HEK293 (cell line): Measurements from ENCODE around the gene JAM2.

Experiments used
- CTCF ChIA-PET: fragments of 350-600 bp; formaldehyde crosslinking; extraction: SDS; loops from one replicate; lab custom pipeline; 2021; ENCODE audit warnings: antibody characterized with exemption; lab: Yijun Ruan, JAX
- POLR2A ChIA-PET: fragments of 300-600 bp; formaldehyde crosslinking; extraction: SDS; loops from one replicate; lab custom pipeline; 2020; ENCODE audit warnings: antibody characterized with exemption, inconsistent platforms; lab: Yijun Ruan, JAX
- H3K27ac ChIP-seq: fragments of 200-500 bp; sonication (Bioruptor generic); 2 replicates; pipeline ENCODE4 v1.5.1; 2014; ENCODE audit warnings: low read depth, low read length, control low read depth, inconsistent platforms; ENCODE audit errors: extremely low read depth
- H3K36me3 ChIP-seq, 2 experiments: fragments of 200-500 bp in 1 of 2; sonication (Bioruptor generic) in 1 of 2; 1 replicate in 1 of 2; 2 replicates in 1 of 2; pipeline ENCODE4 v1.5.1; 2014 to 2017; ENCODE audit warnings: inconsistent platforms in 2 of 2, low read length in 2 of 2; ENCODE audit not compliant: control insufficient read depth in 2 of 2, insufficient read depth in 1 of 2
- H3K4me1 ChIP-seq: fragments of 200-500 bp; sonication (Bioruptor generic); 2 replicates; pipeline ENCODE4 v1.5.1; 2014; ENCODE audit warnings: mild to moderate bottlenecking, low read length, inconsistent platforms; ENCODE audit not compliant: control insufficient read depth, insufficient read depth
- H3K4me3 ChIP-seq: 2 replicates; pipeline ENCODE4 v1.5.1; 2011; ENCODE audit warnings: low read depth, mild to moderate bottlenecking, control low read depth, low read length, moderate library complexity
- H3K9me3 ChIP-seq: fragments of 200-500 bp; sonication (Bioruptor generic); 2 replicates; pipeline ENCODE4 v1.5.1; 2014; ENCODE audit warnings: low read depth, low read length, inconsistent platforms; ENCODE audit not compliant: control insufficient read depth, insufficient read depth
- KLF17 ChIP-seq: fragments of 450-650 bp; formaldehyde crosslinking; IDR thresholded peaks from 2 replicates; pipeline ENCODE4 v1.5.1; 2016; ENCODE audit warnings: missing biosample characterization, missing genetic modification characterization
- OSR2 ChIP-seq: fragments of 450-650 bp; formaldehyde crosslinking; IDR thresholded peaks from 2 replicates; pipeline ENCODE4 v1.5.1; 2016; ENCODE audit warnings: missing biosample characterization, missing genetic modification characterization
- PRDM1 ChIP-seq: fragments of 450-650 bp; formaldehyde crosslinking; IDR thresholded peaks from 2 replicates; pipeline ENCODE4; 2016; ENCODE audit warnings: missing biosample characterization, missing genetic modification characterization
- REPIN1 ChIP-seq: fragments of 450-650 bp; formaldehyde crosslinking; IDR thresholded peaks from 2 replicates; pipeline ENCODE4 v1.5.1; 2017; ENCODE audit warnings: missing biosample characterization, missing genetic modification characterization, low read depth
- TRIM28 ChIP-seq: IDR thresholded peaks from 2 replicates; pipeline ENCODE4 v1.6.1; 2011; ENCODE audit warnings: low read length, control low read depth, borderline replicate concordance
- WT1 ChIP-seq: fragments of 450-650 bp; formaldehyde crosslinking; IDR thresholded peaks from 2 replicates; pipeline ENCODE4 v1.5.1; 2016; ENCODE audit warnings: missing biosample characterization, missing genetic modification characterization
- ZBTB11 ChIP-seq: fragments of 450-650 bp; formaldehyde crosslinking; conservative IDR thresholded peaks from 2 replicates; pipeline ENCODE4 v1.5.1; 2016; ENCODE audit warnings: low read depth, missing biosample characterization, missing genetic modification characterization
- ZBTB17 ChIP-seq: fragments of 450-650 bp; formaldehyde crosslinking; IDR thresholded peaks from 2 replicates; pipeline ENCODE4 v1.5.1; 2016; ENCODE audit warnings: missing biosample characterization, missing genetic modification characterization
- ZBTB26 ChIP-seq: fragments of 450-650 bp; formaldehyde crosslinking; optimal IDR thresholded peaks from 2 replicates; pipeline ENCODE3; 2016; ENCODE audit warnings: missing biosample characterization, mild to moderate bottlenecking, missing genetic modification characterization
- ZBTB49 ChIP-seq: fragments of 450-650 bp; formaldehyde crosslinking; IDR thresholded peaks from 2 replicates; pipeline ENCODE4 v1.5.1; 2016; ENCODE audit warnings: missing biosample characterization, missing genetic modification characterization, low read depth
- ZBTB8A ChIP-seq: fragments of 450-650 bp; formaldehyde crosslinking; IDR thresholded peaks from 2 replicates; pipeline ENCODE4 v1.5.1; 2016; ENCODE audit warnings: missing biosample characterization, missing genetic modification characterization
- ZFHX2 ChIP-seq: fragments of 450-650 bp; formaldehyde crosslinking; conservative IDR thresholded peaks from 2 replicates; pipeline ENCODE4 v1.5.1; 2016; ENCODE audit warnings: missing biosample characterization, missing genetic modification characterization
- ZNF157 ChIP-seq: fragments of 450-650 bp; formaldehyde crosslinking; IDR thresholded peaks from 2 replicates; pipeline ENCODE4 v1.5.1; 2016; ENCODE audit warnings: missing biosample characterization, missing genetic modification characterization
- ZNF19 ChIP-seq: fragments of 450-650 bp; formaldehyde crosslinking; IDR thresholded peaks from 2 replicates; pipeline ENCODE4; 2016; ENCODE audit warnings: missing biosample characterization, missing genetic modification characterization, low read depth
- ZNF2 ChIP-seq: fragments of 450-650 bp; formaldehyde crosslinking; IDR thresholded peaks from 2 replicates; pipeline ENCODE4 v1.5.1; 2016; ENCODE audit warnings: missing biosample characterization, missing genetic modification characterization
- ZNF366 ChIP-seq: fragments of 450-650 bp; formaldehyde crosslinking; conservative IDR thresholded peaks from 2 replicates; pipeline ENCODE4 v1.5.1; 2016; ENCODE audit warnings: missing biosample characterization, missing genetic modification characterization
- ZNF398 ChIP-seq: fragments of 450-650 bp; formaldehyde crosslinking; IDR thresholded peaks from 2 replicates; pipeline ENCODE4 v1.5.1; 2017; ENCODE audit warnings: missing biosample characterization, missing genetic modification characterization
- ZNF449 ChIP-seq: fragments of 450-650 bp; formaldehyde crosslinking; IDR thresholded peaks from 2 replicates; pipeline ENCODE4 v1.5.1; 2017; ENCODE audit warnings: missing biosample characterization, mild to moderate bottlenecking, missing genetic modification characterization, moderate library complexity
- ZNF521 ChIP-seq: fragments of 450-650 bp; formaldehyde crosslinking; IDR thresholded peaks from 2 replicates; pipeline ENCODE4 v1.5.1; 2017; ENCODE audit warnings: missing biosample characterization, mild to moderate bottlenecking, missing genetic modification characterization
- ZNF530 ChIP-seq: fragments of 450-650 bp; formaldehyde crosslinking; IDR thresholded peaks from 2 replicates; pipeline ENCODE4 v1.5.1; 2016; ENCODE audit warnings: low read depth, missing biosample characterization, missing genetic modification characterization
- ZNF548 ChIP-seq: fragments of 450-650 bp; formaldehyde crosslinking; IDR thresholded peaks from 2 replicates; pipeline ENCODE4 v1.5.1; 2016; ENCODE audit warnings: missing biosample characterization, missing genetic modification characterization
- ZNF561 ChIP-seq: fragments of 450-650 bp; IDR thresholded peaks from 2 replicates; pipeline ENCODE4 v1.5.1; 2018; ENCODE audit warnings: missing biosample characterization, missing genetic modification characterization, borderline replicate concordance
- ZNF571 ChIP-seq: fragments of 450-650 bp; formaldehyde crosslinking; IDR thresholded peaks from 2 replicates; pipeline ENCODE4 v1.5.0; 2017; ENCODE audit warnings: missing biosample characterization, missing genetic modification characterization
- ZNF600 ChIP-seq: fragments of 450-650 bp; formaldehyde crosslinking; IDR thresholded peaks from 2 replicates; pipeline ENCODE4 v1.5.1; 2016; ENCODE audit warnings: missing biosample characterization, missing genetic modification characterization
- ZNF610 ChIP-seq: fragments of 450-650 bp; formaldehyde crosslinking; IDR thresholded peaks from 2 replicates; pipeline ENCODE4 v1.5.1; 2016; ENCODE audit warnings: missing biosample characterization, missing genetic modification characterization, borderline replicate concordance
- ZNF658 ChIP-seq: fragments of 450-650 bp; formaldehyde crosslinking; IDR thresholded peaks from 2 replicates; pipeline ENCODE4; 2016; ENCODE audit warnings: missing biosample characterization, missing genetic modification characterization
- ZSCAN30 ChIP-seq: fragments of 450-650 bp; IDR thresholded peaks from 2 replicates; pipeline ENCODE4 v1.5.1; 2018; ENCODE audit warnings: missing biosample characterization, mild to moderate bottlenecking, missing genetic modification characterization, moderate library complexity

JAM2 gene

GRCh38 chr21:25640202-25640942 is 1.3 kb downstream of the JAM2 start:
- Histone ChIP-seq H3K9me3 (no peaks in the 10 kb centered on the region), H3K4me3 (peak overlapping the region; percentile 63), H3K36me3 (no peaks in the 10 kb centered on the region), H3K27ac (peak overlapping the region; percentile 57; the same call in 1 of the 2 replicates), H3K4me1 (no peaks in the 10 kb centered on the region)
- CTCF ChIA-PET = interaction anchor here (0.7 kb wide), 1 partner anchor 913 kb away, joined by 3 read pairs; no protein-coding TSS in a partner anchor
- POLR2A ChIA-PET = no interaction called here
- TF ChIP-seq ZNF561 (tag by site-specific recombination) = 0 out of 2 replicates have a peak, but pooled peaks have one; percentile 51
- no peak for TF ChIP-seq ZNF610 (tag by site-specific recombination)
- no peak for TF ChIP-seq TRIM28
- TF ChIP-seq PRDM1 (tag by site-specific recombination) = peak; percentile 97
- no peak for TF ChIP-seq ZNF398 (tag by site-specific recombination)
- no peak for TF ChIP-seq REPIN1 (tag by site-specific recombination)
- TF ChIP-seq ZNF157 (tag by site-specific recombination) = no peak
- no peak for TF ChIP-seq ZNF658 (tag by site-specific recombination)
- peak; percentile 82 for TF ChIP-seq ZBTB17 (tag by site-specific recombination)
- no peak for TF ChIP-seq ZBTB49 (tag by site-specific recombination)
- no peak for TF ChIP-seq WT1 (tag by site-specific recombination)
- TF ChIP-seq KLF17 (tag by site-specific recombination) = no peak
- TF ChIP-seq ZNF548 = no peak
- no peak for TF ChIP-seq ZNF2
- TF ChIP-seq ZNF19 (tag by site-specific recombination) = no peak
- TF ChIP-seq ZSCAN30 (tag by site-specific recombination) = no peak
- peak; percentile 44; the same call in 1 of the 2 replicates for TF ChIP-seq ZNF600 (tag by site-specific recombination)
- TF ChIP-seq ZBTB8A (tag by site-specific recombination) = 0 out of 2 replicates have a peak, but pooled peaks have one; percentile 9
- TF ChIP-seq ZBTB26 (tag by site-specific recombination) = peak; percentile 33
- TF ChIP-seq ZBTB11 (tag by site-specific recombination) = no peak
- no peak for TF ChIP-seq ZNF571
- no peak for TF ChIP-seq OSR2
- TF ChIP-seq ZFHX2 (tag by site-specific recombination) = no peak
- no peak for TF ChIP-seq ZNF449 (tag by site-specific recombination)
- TF ChIP-seq ZNF521 (tag by site-specific recombination) = no peak
- TF ChIP-seq ZNF530 (tag by site-specific recombination) = no peak
- peak; percentile 80 for TF ChIP-seq ZNF366 (tag by site-specific recombination)
